HG02870 (cell line): ENCODE measurements around the gene PRICKLE3.
A peak's percentile ranks its signal among the peaks of the same experiment; 100 is the strongest.
"Not testable (repeated sequence)": the region's sequence is repeated elsewhere in the genome, so short reads cannot be mapped to it uniquely, and the experiment has no call there.

ENCODE experiments used
- ATAC-seq: cut with Tn5 transposase; IDR thresholded peaks from one replicate; pipeline ENCODE4 v1.9.1; 2021; ENCODE audit warnings: mild to moderate bottlenecking, moderate library complexity; ENCODE audit not compliant: unreplicated experiment

Gene PRICKLE3

GRCh38 chrX:49163555-49164419 is 22.4 kb downstream of the PRICKLE3 start:
- peak; percentile 63 for ATAC-seq

- ATAC-seq = no peak
Observed at GRCh38 chrX:49162620-49163019, 23.6 kb downstream of the PRICKLE3 start, which contains the start of gene MAGIX. Gene MAGIX (plus strand): TSS chrX:49162758. CDS start chrX:49162890, 132 bp downstream.

GRCh38 chrX:49161632-49162031 is 24.5 kb downstream of the PRICKLE3 start:
- no peak for ATAC-seq

- ATAC-seq = no peak
Observed at GRCh38 chrX:49160908-49161307, 25.3 kb downstream of the PRICKLE3 start.

GRCh38 chrX:49157194-49157593 is 29.0 kb downstream of the PRICKLE3 start:
- ATAC-seq = no peak

- peak; percentile 80 for ATAC-seq
Observed at GRCh38 chrX:49155900-49156837, 30.0 kb downstream of the PRICKLE3 start.

GRCh38 chrX:49155243-49155899 is 30.8 kb downstream of the PRICKLE3 start:
- peak; percentile 5 for ATAC-seq

- ATAC-seq = no peak
Observed at GRCh38 chrX:49153467-49153866, 32.7 kb downstream of the PRICKLE3 start.

GRCh38 chrX:49149291-49149690 is 36.9 kb downstream of the PRICKLE3 start:
- ATAC-seq = not testable (repeated sequence)

- not testable (repeated sequence) for ATAC-seq
Observed at GRCh38 chrX:49148390-49149100, 37.6 kb downstream of the PRICKLE3 start.

- ATAC-seq = no peak
Observed at GRCh38 chrX:49147936-49148335, 38.2 kb downstream of the PRICKLE3 start.

GRCh38 chrX:49147282-49147681 is 38.9 kb downstream of the PRICKLE3 start:
- no peak for ATAC-seq

- ATAC-seq = not testable (repeated sequence)
Observed at GRCh38 chrX:49143154-49143553, 43.0 kb downstream of the PRICKLE3 start.

GRCh38 chrX:49142264-49142663 is 43.9 kb downstream of the PRICKLE3 start:
- ATAC-seq = not testable (repeated sequence)

- ATAC-seq = no peak
Observed at GRCh38 chrX:49139713-49140112, 46.5 kb downstream of the PRICKLE3 start.

GRCh38 chrX:49137492-49137891 is 48.7 kb downstream of the PRICKLE3 start:
- no peak for ATAC-seq

- no peak for ATAC-seq
Observed at GRCh38 chrX:49133759-49134158, 52.4 kb downstream of the PRICKLE3 start.

- ATAC-seq = not testable (repeated sequence)
Observed at GRCh38 chrX:49132275-49132674, 53.9 kb downstream of the PRICKLE3 start.

- no peak for ATAC-seq
Observed at GRCh38 chrX:49129427-49129826, 56.7 kb downstream of the PRICKLE3 start.

- ATAC-seq = not testable (repeated sequence)
Observed at GRCh38 chrX:49127742-49128258, 58.4 kb downstream of the PRICKLE3 start.
